Measurements from ENCODE around the gene DNPEP. TPM values are rescaled to one million over a fixed set of nuclear protein-coding genes. Genes with fewer than 3 reads are reported as not detected.

Gene DNPEP
- total and polyA plus RNA-seq, 2 of the 4 experiments (the other 2 are of a cell fraction), result 74.2 to 89.4 TPM

GRCh38 chr2:219400562-219400961 is 12.8 kb upstream of the DNPEP start:
- Histone ChIP-seq H4K20me1 (ENCODE audit: insufficient read depth, low read length) (no peaks in the 10 kb centered on the region), H2BK20ac (ENCODE audit: low read depth, low read length) (no peak overlapping the region), H3K27ac (ENCODE audit: insufficient read depth, low read length) (no peak overlapping the region), H2BK5ac (ENCODE audit: low read depth, low read length, poor library complexity, severe bottlenecking) (no peak overlapping the region), H3K9me3 (ENCODE audit: control insufficient read depth, insufficient read depth, low read length) (no peaks in the 10 kb centered on the region), H3K4me2 (ENCODE audit: low read depth, low read length) (no peak overlapping the region), H2AFZ (replicated peaks; ENCODE audit: low read length, poor library complexity) (no peak overlapping the region), H3K56ac (ENCODE audit: extremely low read depth, insufficient read depth, low read length) (no peak overlapping the region), H2BK120ac (ENCODE audit: low read depth, low read length) (no peak overlapping the region), H3K79me1 (ENCODE audit: low read depth in 1 of 2, low read length in 2 of 2) (no peaks in the 10 kb centered on the region), H3K23ac (ENCODE audit: low read depth, low read length) (no peak overlapping the region), H2BK15ac (ENCODE audit: low read depth, low read length) (no peak overlapping the region), H3K4me3 (ENCODE audit: insufficient read depth, low read depth, low read length) (no peak overlapping the region), H3K14ac (replicated peaks; ENCODE audit: low read depth, low read length) (no peak overlapping the region), H4K91ac (ENCODE audit: insufficient read depth, low read depth, low read length) (no peak overlapping the region), H3K4ac (ENCODE audit: low read depth, low read length) (no peak overlapping the region), H3K36me3 (ENCODE audit: control insufficient read depth, insufficient read depth, low read length) (no peaks in the 10 kb centered on the region), H4K5ac (ENCODE audit: low read depth, low read length) (no peak overlapping the region), H4K8ac (ENCODE audit: low read depth in 2 of 2, low read length in 2 of 2) (no peak overlapping the region), H3K4me1 (ENCODE audit: control insufficient read depth, insufficient read depth, low read length) (peaks cover 11% of the 10 kb centered on the region), H2AK9ac (replicated peaks; ENCODE audit: low read depth, low read length, poor library complexity) (no peak overlapping the region), H3K27me3 (ENCODE audit: control insufficient read depth, insufficient read depth, low read length) (peaks cover under 1% of the 10 kb centered on the region; the same call in 1 of the 2 replicates), H3K9me1 (ENCODE audit: insufficient read depth, low read length) (peaks cover under 1% of the 10 kb centered on the region; the same call in 1 of the 2 replicates), H3K18ac (ENCODE audit: low read depth, low read length) (no peak overlapping the region), H2AK5ac (ENCODE audit: low read depth, low read length) (no peak overlapping the region), H3K9ac (ENCODE audit: low read depth, low read length) (no peak overlapping the region)
- intact Hi-C loops (cut with micrococcal nuclease) (no loop called here), in situ Hi-C loops (cut with MboI; ENCODE audit: low sequenced_read_pairs) (loop anchor here (5.0 kb wide), 1 partner anchor 132 kb away; no protein-coding TSS in a partner anchor), dilution Hi-C loops (cut with HindIII; ENCODE audit: low sequenced_read_pairs, unreplicated experiment) (no loop called here)
- CTCF ChIA-PET, result no interaction called here
- ATAC-seq (ENCODE audit: low read depth) (no peak), DNase-seq (no peak)
- POLR2A ChIA-PET (ENCODE audit: unreplicated experiment), result no interaction called here
- no TSS peak for BruUV-seq (replicated peaks)
- TF ChIP-seq POLR2A (IDR thresholded peaks at IDR 0.05; ENCODE audit: low read depth, low read length), result no peak
- TF ChIP-seq RCOR1 (IDR thresholded peaks at IDR 0.05; ENCODE audit: insufficient replicate concordance, low read length), result no peak
- TF ChIP-seq BHLHE40 (IDR thresholded peaks at IDR 0.05; ENCODE audit: low read depth, low read length), result no peak
- no CpG with 5 or more reads among the region's 6 CpGs for WGBS, 2 experiments (ENCODE audit: extremely low coverage in 2 of 2, insufficient read length in 1 of 2)

Data from IMR-90 (cell line).